ENCODE data around the gene COMMD1. TPM values are rescaled to one million over a fixed set of nuclear protein-coding genes. Genes with fewer than 3 reads are reported as not detected.

COMMD1 gene
- total RNA-seq, 2 experiments from 2014 or later: 11.5 to 13.2 TPM

GRCh38 chr2:61994531-61994930, 89.1 kb downstream of the COMMD1 start:
- no peak overlapping the region for H3K27ac Mint-ChIP-seq
- no peaks in the 10 kb centered on the region for H3K36me3 ChIP-seq (ENCODE audit: insufficient read depth, low read length)
- H3K27me3 ChIP-seq (ENCODE audit: control insufficient read depth in 1 of 2, insufficient read depth in 2 of 2, low read length in 2 of 2): no peaks in the 10 kb centered on the region
- H3K9me3 ChIP-seq (ENCODE audit: control insufficient read depth in 1 of 2, insufficient read depth in 1 of 2, low read length in 2 of 2): no peaks in the 10 kb centered on the region
- H3K4me3 Mint-ChIP-seq: no peak overlapping the region
- no peak for TF ChIP-seq CTCF (IDR thresholded peaks at IDR 0.05)
- no peaks in the 10 kb centered on the region for H3K36me3 Mint-ChIP-seq (ENCODE audit: low read depth)
- ATAC-seq (ENCODE audit: poor library complexity): no peak
- no peak overlapping the region for H3K27ac ChIP-seq (ENCODE audit: low read depth in 1 of 2, low read length in 2 of 2)
- POLR2A ChIA-PET: no interaction called here
- no peaks in the 10 kb centered on the region for H3K27me3 Mint-ChIP-seq
- peaks cover 6% of the 10 kb centered on the region for H3K4me1 Mint-ChIP-seq (ENCODE audit: low read depth)
- no peaks in the 10 kb centered on the region for H3K4me1 ChIP-seq (ENCODE audit: insufficient read depth, low read length)
- H3K4me3 ChIP-seq (ENCODE audit: low read length): no peak overlapping the region
- DNase-seq: no peak
- H3K9me3 Mint-ChIP-seq: no peaks in the 10 kb centered on the region
- CTCF ChIA-PET: no interaction called here
- intact Hi-C loops (cut with DNase I, micrococcal nuclease): loop anchor here in 1 of 2 experiments (10.0 kb wide), 1 partner anchor 780 kb away; no protein-coding TSS in a partner anchor

GRCh38 chr2:61995065-61995464, 89.6 kb downstream of the COMMD1 start:
- H3K4me1 ChIP-seq (ENCODE audit: insufficient read depth, low read length): no peaks in the 10 kb centered on the region
- Mint-ChIP-seq H3K9me3 (no peaks in the 10 kb centered on the region), H3K4me3 (no peak overlapping the region), H3K4me1 (ENCODE audit: low read depth) (peaks cover 6% of the 10 kb centered on the region), H3K27ac (no peak overlapping the region), H3K27me3 (no peaks in the 10 kb centered on the region), H3K36me3 (ENCODE audit: low read depth) (no peaks in the 10 kb centered on the region)
- no peaks in the 10 kb centered on the region for H3K27me3 ChIP-seq (ENCODE audit: control insufficient read depth in 1 of 2, insufficient read depth in 2 of 2, low read length in 2 of 2)
- H3K9me3 ChIP-seq (ENCODE audit: control insufficient read depth in 1 of 2, insufficient read depth in 1 of 2, low read length in 2 of 2): no peaks in the 10 kb centered on the region
- CTCF ChIA-PET: no interaction called here
- POLR2A ChIA-PET: interaction anchor here (0.8 kb wide), 1 partner anchor 230 kb away, joined by 3 read pairs; no protein-coding TSS in a partner anchor
- no peaks in the 10 kb centered on the region for H3K36me3 ChIP-seq (ENCODE audit: insufficient read depth, low read length)
- no peak for TF ChIP-seq CTCF (IDR thresholded peaks at IDR 0.05)
- H3K27ac ChIP-seq (ENCODE audit: low read depth in 1 of 2, low read length in 2 of 2): no peak overlapping the region
- ATAC-seq (ENCODE audit: poor library complexity) (no peak), DNase-seq (no peak)
- intact Hi-C loops (cut with DNase I, micrococcal nuclease): loop anchor here in 1 of 2 experiments (10.0 kb wide), 1 partner anchor 780 kb away; no protein-coding TSS in a partner anchor
- H3K4me3 ChIP-seq (ENCODE audit: low read length): no peak overlapping the region

- no peaks in the 10 kb centered on the region for H3K9me3 Mint-ChIP-seq
- H3K4me1 ChIP-seq (ENCODE audit: insufficient read depth, low read length): no peaks in the 10 kb centered on the region
- no peak for TF ChIP-seq CTCF (IDR thresholded peaks at IDR 0.05)
- H3K27ac ChIP-seq (ENCODE audit: low read depth in 1 of 2, low read length in 2 of 2): no peak overlapping the region
- H3K27ac Mint-ChIP-seq: no peak overlapping the region
- intact Hi-C loops (cut with DNase I, micrococcal nuclease): loop anchor here in 1 of 2 experiments (10.0 kb wide), 1 partner anchor 779 kb away; no protein-coding TSS in a partner anchor
- ATAC-seq (ENCODE audit: poor library complexity) (no peak), DNase-seq (no peak)
- no peak overlapping the region for H3K4me3 Mint-ChIP-seq
- no peaks in the 10 kb centered on the region for H3K27me3 Mint-ChIP-seq
- no peaks in the 10 kb centered on the region for H3K36me3 ChIP-seq (ENCODE audit: insufficient read depth, low read length)
- H3K4me1 Mint-ChIP-seq (ENCODE audit: low read depth): peaks cover 6% of the 10 kb centered on the region
- no peaks in the 10 kb centered on the region for H3K9me3 ChIP-seq (ENCODE audit: control insufficient read depth in 1 of 2, insufficient read depth in 1 of 2, low read length in 2 of 2)
- no peaks in the 10 kb centered on the region for H3K27me3 ChIP-seq (ENCODE audit: control insufficient read depth in 1 of 2, insufficient read depth in 2 of 2, low read length in 2 of 2)
- ChIA-PET CTCF (no interaction called here), POLR2A (interaction anchor here (0.8 kb wide), 1 partner anchor 230 kb away, joined by 3 read pairs; no protein-coding TSS in a partner anchor)
- H3K4me3 ChIP-seq (ENCODE audit: low read length): no peak overlapping the region
- no peaks in the 10 kb centered on the region for H3K36me3 Mint-ChIP-seq (ENCODE audit: low read depth)
Measured at GRCh38 chr2:61995515-61995914, 90.0 kb downstream of the COMMD1 start.
